Stomach smooth muscle (tissue), 2 donors: Measurements from ENCODE around the gene ARHGEF28.

Source experiments
- H3K27ac ChIP-seq: one replicate; pipeline ENCODE4 v1.7.0; 2013; ENCODE audit warnings: mild to moderate bottlenecking, low read length, inconsistent platforms
- H3K27me3 ChIP-seq, 2 donors: one replicate each; pipeline ENCODE4 v1.7.0; 2013; ENCODE audit warnings: low read length in 2 of 2; ENCODE audit not compliant: insufficient read depth in 2 of 2, control insufficient read depth in 1 of 2
- H3K36me3 ChIP-seq, 2 donors: one replicate each; pipeline ENCODE4 v1.7.0; 2013; ENCODE audit warnings: low read length in 2 of 2; ENCODE audit not compliant: control insufficient read depth in 2 of 2, insufficient read depth in 2 of 2
- H3K4me1 ChIP-seq: one replicate; pipeline ENCODE4 v1.7.0; 2013; ENCODE audit warnings: low read length; ENCODE audit not compliant: control insufficient read depth, insufficient read depth
- H3K4me3 ChIP-seq, 2 donors: one replicate each; pipeline ENCODE4 v1.7.0; 2013; ENCODE audit warnings: low read length in 2 of 2
- H3K9ac ChIP-seq, 2 donors: one replicate each; pipeline ENCODE4 v1.7.0; 2013; ENCODE audit warnings: low read length in 2 of 2, mild to moderate bottlenecking in 1 of 2
- H3K9me3 ChIP-seq, 2 donors: one replicate each; pipeline ENCODE4 v1.7.0; 2013; ENCODE audit warnings: low read length in 2 of 2; ENCODE audit not compliant: control insufficient read depth in 2 of 2
- donor health status: healthy.
- donor health status: Pancreatic carcinoma.

The ARHGEF28 gene

GRCh38 chr5:73693573-73694061 lies 67.6 kb downstream of the ARHGEF28 start:
- Histone ChIP-seq H3K27me3 (no peaks in the 10 kb centered on the region), H3K4me3 (no peak overlapping the region), H3K9me3 (no peaks in the 10 kb centered on the region), H3K4me1 (peaks cover 3% of the 10 kb centered on the region), H3K9ac (no peak overlapping the region), H3K36me3 (no peaks in the 10 kb centered on the region), H3K27ac (no peak overlapping the region)

DNA sequence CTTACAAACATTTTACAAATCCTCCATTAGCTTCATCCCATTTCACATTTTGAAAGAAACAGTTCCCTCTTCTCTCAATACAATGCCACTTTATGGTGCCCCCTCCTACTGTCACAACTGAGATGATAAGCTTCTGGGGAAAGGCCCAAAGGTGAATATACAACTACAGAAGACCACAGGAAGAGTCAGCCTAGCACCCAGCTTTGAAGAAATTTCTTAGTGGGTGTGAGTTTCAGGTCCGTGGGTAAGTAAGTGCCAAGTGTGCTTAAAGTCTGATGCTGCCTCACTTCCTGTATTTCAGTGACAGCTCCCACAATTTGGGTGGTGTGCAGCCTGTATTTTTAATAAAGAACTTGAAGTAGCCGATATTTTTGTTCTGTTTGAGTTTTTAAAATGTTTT lies 68.1 kb downstream of the ARHGEF28 start:
- Histone ChIP-seq H3K4me3 (no peak overlapping the region), H3K9ac (no peak overlapping the region), H3K36me3 (no peaks in the 10 kb centered on the region), H3K9me3 (no peaks in the 10 kb centered on the region), H3K27me3 (no peaks in the 10 kb centered on the region), H3K27ac (no peak overlapping the region), H3K4me1 (peaks cover 3% of the 10 kb centered on the region)

- H3K4me1 ChIP-seq = peaks cover 3% of the 10 kb centered on the region
- H3K9me3 ChIP-seq = no peaks in the 10 kb centered on the region
- H3K27ac ChIP-seq = no peak overlapping the region
- no peak overlapping the region for H3K9ac ChIP-seq
- H3K4me3 ChIP-seq = no peak overlapping the region
- no peaks in the 10 kb centered on the region for H3K36me3 ChIP-seq
- H3K27me3 ChIP-seq = no peaks in the 10 kb centered on the region
Observed at GRCh38 chr5:73698011-73698410, 72.0 kb downstream of the ARHGEF28 start.

GRCh38 chr5:73701566-73701965 lies 75.6 kb downstream of the ARHGEF28 start:
- Histone ChIP-seq H3K9ac (no peak overlapping the region), H3K4me1 (no peaks in the 10 kb centered on the region), H3K9me3 (no peaks in the 10 kb centered on the region), H3K36me3 (no peaks in the 10 kb centered on the region), H3K27me3 (no peaks in the 10 kb centered on the region), H3K27ac (no peak overlapping the region), H3K4me3 (no peak overlapping the region)

- Histone ChIP-seq H3K27ac (no peak overlapping the region), H3K4me3 (no peak overlapping the region), H3K9ac (no peak overlapping the region), H3K36me3 (no peaks in the 10 kb centered on the region), H3K27me3 (no peaks in the 10 kb centered on the region), H3K4me1 (no peaks in the 10 kb centered on the region), H3K9me3 (no peaks in the 10 kb centered on the region)
Observed at GRCh38 chr5:73702534-73702933, 76.5 kb downstream of the ARHGEF28 start.

DNA sequence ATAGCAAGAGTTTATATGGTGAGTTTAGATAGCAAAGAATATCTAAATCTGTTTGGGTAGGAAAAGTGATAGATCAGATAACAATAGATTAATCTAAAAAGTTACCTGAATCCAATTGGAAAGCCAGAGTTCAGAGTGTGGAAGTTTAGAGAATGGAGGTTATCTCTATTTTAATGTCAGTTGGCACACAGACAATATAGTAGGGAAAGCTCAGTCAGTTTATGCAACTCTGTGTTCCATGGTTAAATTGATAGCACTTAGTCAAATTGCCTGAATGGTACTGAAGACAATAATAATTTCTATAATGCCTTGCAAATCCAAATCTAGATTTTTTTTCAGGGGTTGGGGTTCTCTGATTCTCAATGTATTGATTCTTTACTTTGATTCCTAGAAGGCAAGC lies 77.0 kb downstream of the ARHGEF28 start:
- H3K27ac ChIP-seq = no peak overlapping the region
- no peaks in the 10 kb centered on the region for H3K27me3 ChIP-seq
- no peak overlapping the region for H3K9ac ChIP-seq
- H3K9me3 ChIP-seq = no peaks in the 10 kb centered on the region
- H3K36me3 ChIP-seq = no peaks in the 10 kb centered on the region
- no peak overlapping the region for H3K4me3 ChIP-seq
- H3K4me1 ChIP-seq = no peaks in the 10 kb centered on the region

GRCh38 chr5:73705364-73705763 lies 79.4 kb downstream of the ARHGEF28 start:
- Histone ChIP-seq H3K4me3 (no peak overlapping the region), H3K9me3 (no peaks in the 10 kb centered on the region), H3K27me3 (no peaks in the 10 kb centered on the region), H3K36me3 (no peaks in the 10 kb centered on the region), H3K4me1 (no peaks in the 10 kb centered on the region), H3K27ac (no peak overlapping the region), H3K9ac (no peak overlapping the region)

DNA sequence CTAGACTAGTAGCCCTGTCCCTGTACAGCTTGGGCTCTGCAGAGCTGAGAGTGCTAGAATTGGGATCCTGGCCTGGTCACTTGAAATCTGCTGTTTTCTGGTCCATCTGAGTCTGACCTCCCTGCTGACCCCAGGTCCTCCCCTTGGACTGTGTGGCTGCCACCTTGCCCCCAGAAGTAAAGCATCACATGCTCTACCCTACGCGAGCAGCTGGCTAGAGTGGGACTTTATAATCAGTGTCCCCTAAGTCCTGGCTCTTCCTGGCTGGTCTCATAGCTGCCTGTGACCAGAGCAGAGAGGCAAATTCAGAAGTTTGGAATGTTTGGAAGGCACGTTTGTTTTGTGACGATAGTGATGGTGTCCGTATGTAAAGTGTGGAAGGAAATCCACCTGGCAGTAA lies 81.0 kb downstream of the ARHGEF28 start:
- Histone ChIP-seq H3K27me3 (no peaks in the 10 kb centered on the region), H3K27ac (no peak overlapping the region), H3K4me1 (no peaks in the 10 kb centered on the region), H3K36me3 (no peaks in the 10 kb centered on the region), H3K4me3 (no peak overlapping the region), H3K9ac (no peak overlapping the region), H3K9me3 (no peaks in the 10 kb centered on the region)

DNA sequence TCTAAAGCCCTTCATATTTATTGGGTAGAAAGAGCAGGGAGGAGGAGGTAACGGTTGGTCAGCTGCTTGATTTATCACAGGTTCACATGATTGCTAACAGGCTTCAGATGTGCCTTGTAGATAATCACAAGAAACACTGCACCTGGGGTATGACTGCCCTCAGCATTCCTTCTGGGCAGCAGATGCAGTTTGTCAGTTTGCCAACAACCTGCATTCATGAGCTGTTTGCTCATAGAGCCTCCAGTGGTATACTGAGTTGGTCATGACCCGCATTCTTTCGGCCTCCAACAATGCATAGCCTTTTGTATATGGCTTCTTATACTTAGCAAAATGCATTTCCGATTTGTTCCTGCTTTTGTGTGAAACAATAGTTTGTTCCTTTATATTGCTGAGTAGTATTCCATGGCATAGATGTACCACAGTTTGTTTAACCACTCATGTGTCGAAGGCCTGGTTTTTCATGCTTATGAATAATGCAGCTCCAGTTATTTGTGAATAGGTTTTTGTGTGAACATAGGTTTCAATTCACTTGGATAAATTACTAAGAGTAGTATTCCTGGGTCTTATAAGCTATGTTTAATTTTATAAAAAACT lies 83.6 kb downstream of the ARHGEF28 start:
- H3K9ac ChIP-seq = no peak overlapping the region
- no peaks in the 10 kb centered on the region for H3K9me3 ChIP-seq
- no peak overlapping the region for H3K4me3 ChIP-seq
- no peak overlapping the region for H3K27ac ChIP-seq
- H3K36me3 ChIP-seq = no peaks in the 10 kb centered on the region
- H3K4me1 ChIP-seq = no peaks in the 10 kb centered on the region
- H3K27me3 ChIP-seq = no peaks in the 10 kb centered on the region

DNA sequence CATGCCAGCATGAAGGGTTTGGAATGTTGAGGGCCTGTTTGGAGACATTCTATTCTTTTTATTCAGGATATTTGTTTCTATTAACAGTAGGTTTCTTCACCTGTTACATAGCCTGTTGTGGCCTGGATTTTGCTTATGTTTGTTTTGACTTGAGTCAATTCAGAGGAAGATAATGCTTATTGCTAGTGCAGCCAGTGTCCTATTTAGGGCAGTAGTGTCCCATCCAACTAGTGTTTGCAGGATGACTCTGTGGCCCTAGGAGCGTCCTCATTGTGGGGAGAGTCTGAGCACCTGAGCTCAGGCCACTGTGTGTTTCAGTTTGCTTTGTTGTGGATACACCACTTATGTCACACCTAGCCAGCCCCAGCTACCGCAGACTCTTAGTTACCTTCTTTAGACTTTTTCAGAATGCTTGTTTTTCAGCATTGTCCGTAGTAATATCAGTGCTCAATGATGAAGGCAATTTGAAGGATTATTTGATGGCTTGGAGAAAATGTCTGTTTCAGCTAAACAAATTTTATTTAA lies 90.3 kb downstream of the ARHGEF28 start:
- H3K4me1 ChIP-seq = no peaks in the 10 kb centered on the region
- no peaks in the 10 kb centered on the region for H3K9me3 ChIP-seq
- H3K4me3 ChIP-seq = no peak overlapping the region
- H3K27me3 ChIP-seq = no peaks in the 10 kb centered on the region
- no peak overlapping the region for H3K9ac ChIP-seq
- no peaks in the 10 kb centered on the region for H3K36me3 ChIP-seq
- no peak overlapping the region for H3K27ac ChIP-seq

GRCh38 chr5:73718762-73719161 lies 92.8 kb downstream of the ARHGEF28 start:
- Histone ChIP-seq H3K4me1 (peaks cover 4% of the 10 kb centered on the region), H3K9ac (no peak overlapping the region), H3K9me3 (no peaks in the 10 kb centered on the region), H3K36me3 (no peaks in the 10 kb centered on the region), H3K4me3 (no peak overlapping the region), H3K27ac (no peak overlapping the region), H3K27me3 (no peaks in the 10 kb centered on the region)
